NOMO-1 (cell line): ENCODE data around the gene SNX18.

Source experiments
- DNase-seq, 2 experiments: peaks; one replicate each; lab custom pipeline; 2025; ENCODE audit not compliant: unreplicated experiment in 2 of 2; lab: John Stamatoyannopoulos, UW

SNX18 gene

DNA sequence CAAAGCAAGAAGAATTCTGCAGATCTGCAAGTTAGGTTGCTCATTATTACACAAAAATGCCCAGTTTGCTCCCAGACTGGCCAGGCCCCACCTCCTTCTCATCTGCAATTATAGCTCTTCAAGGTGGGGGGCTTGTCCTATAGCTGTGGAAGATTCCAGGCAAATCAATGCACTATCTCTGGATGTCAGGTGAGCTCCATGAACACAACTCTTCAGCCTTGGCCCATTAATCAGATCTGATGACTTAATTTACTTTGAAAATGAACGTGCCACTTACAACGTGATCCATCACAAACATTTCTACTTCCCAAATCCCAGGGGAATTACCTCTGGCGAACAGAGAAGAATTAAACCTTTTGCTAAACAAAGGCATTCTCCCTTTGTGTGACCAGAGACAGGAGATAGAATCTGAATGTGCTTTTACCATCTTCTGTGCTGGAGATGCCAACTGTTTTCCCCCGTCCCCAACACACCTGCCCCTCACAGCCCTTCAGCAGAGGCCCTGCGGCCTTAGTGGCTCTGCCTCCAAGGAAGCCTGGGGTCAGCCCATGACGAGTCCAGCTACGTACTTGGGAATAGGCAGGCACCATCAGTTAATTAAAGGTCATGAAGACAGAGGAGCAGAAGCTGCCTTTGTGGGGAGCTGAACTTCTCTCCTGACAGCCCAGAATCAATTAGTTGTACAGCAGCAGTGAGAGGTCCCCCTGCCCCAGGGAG, 60.5 kb downstream of the SNX18 start:
- no peak for DNase-seq

DNA sequence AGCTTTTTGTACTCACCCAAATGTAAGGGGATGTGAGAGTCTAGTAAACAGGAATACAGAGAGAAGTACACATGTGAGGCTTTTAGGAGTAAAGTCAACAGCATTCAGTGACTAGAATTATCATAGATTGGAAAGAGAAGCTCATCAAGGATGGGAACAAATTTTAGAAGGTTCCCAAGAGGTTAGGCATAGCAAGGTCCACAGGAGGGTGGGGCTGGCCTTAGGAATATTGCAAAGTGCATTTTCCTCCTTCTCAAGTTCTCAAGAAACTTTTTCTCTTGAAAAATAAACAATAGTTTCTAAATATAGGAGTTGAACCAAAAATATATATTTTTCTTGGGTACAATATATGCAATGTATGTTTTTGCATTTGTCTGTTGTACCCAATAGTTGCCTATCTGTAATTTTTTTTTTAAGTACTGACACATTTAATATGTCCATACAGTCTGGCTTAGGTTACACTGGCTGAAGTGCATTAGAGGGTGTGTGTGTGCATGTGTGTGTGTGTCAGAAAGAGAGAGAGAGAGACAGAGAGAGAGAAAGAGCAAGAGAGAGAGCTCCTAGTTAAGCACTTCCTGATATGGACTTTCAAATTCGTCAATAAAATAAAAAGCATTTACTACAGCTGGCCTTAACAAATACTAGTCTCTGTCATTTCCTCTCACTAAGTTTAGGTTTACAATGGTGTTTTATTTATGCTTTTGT, 62.2 kb downstream of the SNX18 start:
- no peak for DNase-seq

GRCh38 chr5:54580997-54581811, 63.6 kb downstream of the SNX18 start:
- DNase-seq, result no peak

DNA sequence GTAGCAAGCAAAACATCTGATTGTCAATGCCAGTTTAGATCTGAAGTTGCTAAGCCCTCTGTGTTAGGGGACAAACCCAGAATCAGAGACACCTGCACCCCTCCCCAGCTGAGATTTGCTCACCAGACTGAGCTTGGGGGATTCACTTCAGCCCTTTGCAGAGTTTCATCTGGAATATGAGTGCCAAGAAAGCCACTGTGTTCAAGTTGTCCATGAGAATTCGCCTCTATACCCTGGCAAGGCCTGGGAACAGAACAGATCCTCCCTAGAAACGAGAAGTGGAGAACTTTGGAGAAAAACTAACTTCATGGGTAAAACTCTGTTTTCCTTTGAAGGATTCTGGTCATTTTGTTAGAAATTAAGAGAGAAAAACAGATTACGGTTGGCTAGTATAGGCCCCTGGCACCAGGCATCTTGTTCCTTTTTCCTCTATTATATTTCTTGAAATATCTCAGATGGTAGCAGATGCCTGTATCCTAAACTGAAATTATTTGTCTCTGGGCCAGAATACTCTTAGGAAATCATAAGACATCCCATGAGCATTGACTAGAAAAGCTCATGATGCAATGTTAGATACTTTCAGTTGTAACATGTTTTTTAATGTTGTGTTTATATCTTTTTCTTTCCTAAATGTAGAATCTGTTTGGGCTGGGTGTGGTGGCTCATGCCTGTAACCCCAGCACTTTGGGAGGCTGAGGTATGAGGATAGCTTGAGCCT, 64.4 kb downstream of the SNX18 start:
- DNase-seq, result no peak

GRCh38 chr5:54586336-54586735, 68.8 kb downstream of the SNX18 start:
- DNase-seq, result no peak

DNA sequence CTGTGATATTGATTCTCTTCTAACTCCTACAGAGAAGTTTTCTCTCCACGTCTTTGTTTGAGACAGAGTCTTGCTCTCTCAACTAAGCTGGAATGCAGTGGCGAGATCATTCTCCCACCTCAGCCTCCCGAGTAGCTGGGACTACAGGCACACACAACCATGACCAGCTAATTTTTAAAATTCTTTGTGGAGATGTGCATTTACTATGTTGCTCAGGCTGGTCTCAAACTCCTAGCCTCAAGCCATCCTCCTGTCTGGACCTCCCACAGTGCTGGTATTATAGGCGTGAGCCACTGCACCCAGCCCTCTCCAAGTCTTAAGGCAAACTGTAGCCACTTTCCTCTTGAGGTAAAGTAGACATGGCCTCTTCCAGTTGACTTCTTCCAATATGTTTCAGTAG, 72.2 kb downstream of the SNX18 start:
- no peak for DNase-seq

DNA sequence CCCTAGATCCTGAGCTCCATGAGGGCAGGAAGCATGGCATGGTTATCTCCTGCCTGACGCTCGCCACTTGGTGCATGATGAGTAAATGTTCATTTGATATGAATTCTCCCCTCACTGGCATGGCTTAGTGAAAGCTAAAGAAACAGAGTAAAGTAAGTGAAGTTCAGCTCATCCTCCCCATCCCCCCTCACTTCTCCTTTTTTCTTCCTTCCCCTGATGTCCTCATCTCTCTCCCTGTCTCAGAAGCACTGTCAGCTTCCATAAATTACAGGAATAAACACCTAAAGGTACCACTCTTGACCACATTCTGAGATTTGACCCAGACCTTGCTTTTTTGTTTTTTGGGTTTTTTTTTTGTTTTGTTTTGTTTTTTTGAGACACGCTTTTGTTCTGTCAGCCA, 73.3 kb downstream of the SNX18 start:
- peak; percentile 70 to 72 for DNase-seq

DNA sequence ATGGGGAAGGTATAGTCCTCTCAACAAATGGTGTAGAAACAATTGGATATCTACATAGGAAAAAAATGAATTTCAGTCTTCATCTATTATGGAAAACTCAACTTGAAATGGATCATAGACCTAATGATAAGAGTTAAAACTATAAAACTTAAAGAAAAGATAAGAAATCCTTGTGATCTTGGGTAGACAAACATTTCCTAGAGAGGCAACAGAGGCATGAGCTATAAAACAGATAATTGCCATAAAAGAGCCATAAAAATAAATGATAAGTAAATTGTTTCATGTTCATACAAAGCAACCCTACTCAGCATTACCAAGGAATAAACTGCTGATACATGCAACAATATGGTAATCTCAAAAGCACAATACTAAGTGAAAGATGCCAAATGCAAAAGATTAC, 76.2 kb downstream of the SNX18 start:
- DNase-seq, result no peak

DNA sequence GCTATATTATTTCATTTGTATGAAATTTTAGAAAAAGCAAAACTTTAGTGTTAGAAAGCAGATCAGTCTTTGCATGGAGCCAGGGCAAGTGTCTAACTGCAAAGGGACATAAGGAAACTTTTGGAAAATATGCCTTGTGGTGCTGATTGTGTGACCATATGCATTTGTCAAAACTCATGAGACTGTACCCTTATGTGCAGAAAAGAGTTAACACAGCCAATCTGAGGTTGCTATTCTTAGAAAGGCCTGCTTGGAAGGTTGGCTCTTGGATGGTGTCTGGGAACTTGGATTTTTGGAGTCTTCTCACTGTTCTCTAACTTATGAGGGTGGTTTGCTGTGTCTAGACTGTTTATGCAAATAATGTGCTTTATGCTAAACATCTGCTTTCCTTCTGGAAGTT, 76.6 kb downstream of the SNX18 start:
- DNase-seq, result no peak

DNA sequence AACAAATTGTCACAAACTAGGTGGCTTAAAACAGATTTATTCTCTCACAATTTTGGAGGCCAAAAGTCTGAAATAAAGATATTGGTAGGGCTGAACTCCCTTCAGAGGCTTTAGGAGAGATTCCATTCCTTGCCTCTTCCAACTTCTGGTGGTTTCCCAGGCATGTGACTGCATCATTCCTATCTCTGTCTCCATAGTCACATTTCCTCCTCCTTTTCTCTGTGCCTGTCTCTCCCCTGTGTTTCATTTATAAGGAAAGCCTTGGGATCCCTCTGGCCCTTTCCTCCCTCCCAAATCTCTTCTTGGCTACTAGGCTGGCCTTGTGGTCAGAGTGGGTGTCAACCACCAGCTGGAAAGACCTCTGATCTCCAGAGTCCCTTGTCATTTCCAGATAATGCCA, 78.2 kb downstream of the SNX18 start:
- DNase-seq, result no peak
